Caco-2 (cell line): ENCODE results near the gene ABCA7. TPM values are rescaled to one million over a fixed set of nuclear protein-coding genes. Genes with fewer than 3 reads are reported as not detected.

ENCODE experiments used
- BruUV-seq: library from RNA; stranded (reverse); fragments of 400-500 nt; replicated peaks from 2 replicates; lab custom pipeline; 2021; lab: Mats Ljungman, UMichigan
- CTCF ChIA-PET: fragments of 300-600 bp; sonication (Branson Sonifier 250); formaldehyde crosslinking; loops from one replicate; lab custom pipeline; 2022; ENCODE audit warnings: antibody characterized with exemption; lab: Charles Lee
- POLR2A ChIA-PET: fragments of 300-600 bp; sonication (Branson Sonifier 250); formaldehyde crosslinking; loops from one replicate; lab custom pipeline; 2022; ENCODE audit warnings: antibody characterized with exemption; lab: Charles Lee
- DNase-seq, 2 experiments: peaks; one replicate each; pipeline versions ENCODE4 v3.0.0 to v3.0.0-alpha.2; 2020 to 2022
- H3K27me3 ChIP-seq: replicated peaks from 2 replicates; pipeline ENCODE4 v1.6.0; 2011; ENCODE audit warnings: low read length; ENCODE audit not compliant: control insufficient read depth, insufficient read depth
- H3K36me3 ChIP-seq: 2 replicates; pipeline ENCODE4 v1.5.1; 2011; ENCODE audit warnings: low read length; ENCODE audit not compliant: control insufficient read depth, insufficient read depth
- H3K4me1 ChIP-seq: fragments of 250-450 bp; sonication (Bioruptor Pico); 2 replicates; pipeline ENCODE4 v1.5.1; 2020; ENCODE audit warnings: mild to moderate bottlenecking
- H3K4me3 ChIP-seq: 2 replicates; pipeline ENCODE4 v1.5.1; 2011; ENCODE audit warnings: low read depth, mild to moderate bottlenecking, control low read depth, low read length
- H3K9me3 ChIP-seq: fragments of 250-450 bp; sonication (Bioruptor Pico); 2 replicates; pipeline ENCODE4 v1.5.1; 2020; ENCODE audit warnings: mild to moderate bottlenecking, moderate library complexity
- H3K27ac Mint-ChIP-seq: one replicate; pipeline ENCODE4 v1.8.0; 2022; ENCODE audit warnings: mixed read lengths; ENCODE audit not compliant: unreplicated experiment
- H3K27me3 Mint-ChIP-seq: one replicate; pipeline ENCODE4 v1.8.0; 2022; ENCODE audit warnings: mixed read lengths; ENCODE audit not compliant: insufficient read depth, unreplicated experiment
- H3K36me3 Mint-ChIP-seq: one replicate; pipeline ENCODE4 v1.8.0; 2022; ENCODE audit warnings: mild to moderate bottlenecking, mixed read lengths; ENCODE audit not compliant: insufficient read depth, unreplicated experiment
- H3K4me1 Mint-ChIP-seq: one replicate; pipeline ENCODE4 v1.8.0; 2022; ENCODE audit warnings: low read depth, mixed read lengths; ENCODE audit not compliant: unreplicated experiment
- H3K4me3 Mint-ChIP-seq: one replicate; pipeline ENCODE4 v1.8.0; 2022; ENCODE audit warnings: mild to moderate bottlenecking, moderate library complexity, mixed read lengths; ENCODE audit not compliant: unreplicated experiment
- H3K9me3 Mint-ChIP-seq: one replicate; pipeline ENCODE4 v1.8.0; 2022; ENCODE audit warnings: mixed read lengths; ENCODE audit not compliant: unreplicated experiment
- CTCF ChIP-seq, 2 experiments: fragments of 200-600 bp in 1 of 2; IDR thresholded peaks; 1 replicate in 1 of 2; 2 replicates in 1 of 2; pipeline versions ENCODE4 v1.5.1 to v1.8.0; 2011 to 2022; ENCODE audit warnings: antibody characterized with exemption in 1 of 2, control low read depth in 1 of 2, inconsistent platforms in 1 of 2, low read depth in 1 of 2, low read length in 1 of 2, mild to moderate bottlenecking in 1 of 2, moderate library complexity in 1 of 2; ENCODE audit not compliant: insufficient read depth in 1 of 2, severe bottlenecking in 1 of 2, unreplicated experiment in 1 of 2
- intact Hi-C: fragments of 100-400 bp; cut with micrococcal nuclease; formaldehyde crosslinking; loops from one replicate; pipeline ENCODE4 v1.10.0; 2022; ENCODE audit not compliant: unreplicated experiment
- total RNA-seq: library from RNA; stranded (reverse); gene quantifications from 2 replicates; pipeline ENCODE4 v1.2.3, GENCODE V29; 2022

The ABCA7 gene
- total RNA-seq, 1 experiment from 2014 or later = 45.9 TPM

- H3K4me1 Mint-ChIP-seq = no peaks in the 10 kb centered on the region
- CTCF ChIA-PET = no interaction called here
- H3K27ac Mint-ChIP-seq = no peak overlapping the region
These were observed 6.3 kb downstream of the ABCA7 start for GRCh38 chr19:1046117-1046626.

GRCh38 chr19:1046836-1047695 lies 7.2 kb downstream of the ABCA7 start:
- no peak overlapping the region for H3K4me3 ChIP-seq
- intact Hi-C loops = no loop called here
- H3K9me3 ChIP-seq = no peaks in the 10 kb centered on the region
- Mint-ChIP-seq H3K27me3 (no peaks in the 10 kb centered on the region), H3K9me3 (no peaks in the 10 kb centered on the region), H3K4me3 (no peak overlapping the region), H3K36me3 (peaks cover 14% of the 10 kb centered on the region), H3K27ac (no peak overlapping the region), H3K4me1 (no peaks in the 10 kb centered on the region)
- H3K36me3 ChIP-seq = no peaks in the 10 kb centered on the region
- no peak for TF ChIP-seq CTCF (IDR thresholded peaks at IDR 0.05; ENCODE audit: insufficient read depth in 1 of 2, low read depth in 1 of 2, low read length in 1 of 2, severe bottlenecking in 1 of 2, unreplicated experiment in 1 of 2)
- no peaks in the 10 kb centered on the region for H3K27me3 ChIP-seq
- no TSS peak for BruUV-seq
- CTCF ChIA-PET = no interaction called here
- no peaks in the 10 kb centered on the region for H3K4me1 ChIP-seq
- DNase-seq = no peak
- POLR2A ChIA-PET = interaction anchor here (0.5 to 1.1 kb wide), 2 partner anchors 21 to 24 kb away, joined by 5 to 8 read pairs; partner anchors contain the start of gene CNN2

More at GRCh38 chr19:1046117-1046626, 6.3 kb downstream of the ABCA7 start:
- no peak overlapping the region for H3K4me3 ChIP-seq
- H3K4me1 ChIP-seq = peaks cover 5% of the 10 kb centered on the region
- POLR2A ChIA-PET = no interaction called here
- BruUV-seq = no TSS peak
- no peaks in the 10 kb centered on the region for H3K36me3 ChIP-seq
- Mint-ChIP-seq H3K9me3 (no peaks in the 10 kb centered on the region), H3K27me3 (no peaks in the 10 kb centered on the region), H3K36me3 (peaks cover 12% of the 10 kb centered on the region), H3K4me3 (no peak overlapping the region)
- no peaks in the 10 kb centered on the region for H3K27me3 ChIP-seq
- no peaks in the 10 kb centered on the region for H3K9me3 ChIP-seq
- intact Hi-C loops = no loop called here
- no peak for TF ChIP-seq CTCF (IDR thresholded peaks at IDR 0.05; ENCODE audit: insufficient read depth in 1 of 2, low read depth in 1 of 2, low read length in 1 of 2, severe bottlenecking in 1 of 2, unreplicated experiment in 1 of 2)
- no peak for DNase-seq

GRCh38 chr19:1047696-1048147 lies 7.8 kb downstream of the ABCA7 start:
- no peak for DNase-seq
- CTCF ChIA-PET = no interaction called here
- no peak overlapping the region for H3K27ac Mint-ChIP-seq
- intact Hi-C loops = no loop called here
- Histone ChIP-seq H3K9me3 (no peaks in the 10 kb centered on the region), H3K36me3 (no peaks in the 10 kb centered on the region), H3K27me3 (no peaks in the 10 kb centered on the region), H3K4me1 (no peaks in the 10 kb centered on the region), H3K4me3 (no peak overlapping the region)
- BruUV-seq = no TSS peak
- H3K4me3 Mint-ChIP-seq = no peak overlapping the region
- H3K4me1 Mint-ChIP-seq = no peaks in the 10 kb centered on the region
- H3K36me3 Mint-ChIP-seq = peaks cover 14% of the 10 kb centered on the region
- TF ChIP-seq CTCF (IDR thresholded peaks at IDR 0.05; ENCODE audit: insufficient read depth in 1 of 2, low read depth in 1 of 2, low read length in 1 of 2, severe bottlenecking in 1 of 2, unreplicated experiment in 1 of 2) = no peak
- no peaks in the 10 kb centered on the region for H3K9me3 Mint-ChIP-seq
- H3K27me3 Mint-ChIP-seq = no peaks in the 10 kb centered on the region
- POLR2A ChIA-PET = interaction anchor here (1.1 kb wide), 1 partner anchor 21 kb away, joined by 5 read pairs; the partner anchor contains the start of gene CNN2
